HCT116 (cell line): Measurements from ENCODE around the gene OR10T2. TPM values are rescaled to one million over a fixed set of nuclear protein-coding genes. Genes with fewer than 3 reads are reported as not detected.

ENCODE experiments used
- ATAC-seq: fragments of 200-7000 bp; cut with Tn5 transposase; 2 replicates; pipeline ENCODE4 v1.9.1; 2020; ENCODE audit warnings: mild to moderate bottlenecking, moderate library complexity
- BruUV-seq: library from RNA; stranded (reverse); fragments of 400-500 nt; replicated peaks from 2 replicates; lab custom pipeline; 2021; lab: Mats Ljungman, UMichigan
- CTCF ChIA-PET: fragments of 300-600 bp; sonication (Branson Sonifier 250); formaldehyde crosslinking; loops from one replicate; lab custom pipeline; 2021; ENCODE audit warnings: antibody characterized with exemption; lab: Charles Lee
- POLR2A ChIA-PET: fragments of 300-600, 350-600 bp; sonication (Branson Sonifier 250); formaldehyde crosslinking; loops from one replicate; lab custom pipeline; 2021; ENCODE audit warnings: antibody characterized with exemption; lab: Charles Lee
- RAD21 ChIA-PET, 2 experiments: fragments of 300-600 bp; sonication (Branson Sonifier 250); formaldehyde crosslinking; loops; one replicate each; lab custom pipeline; 2023; ENCODE audit warnings: low total read pairs in 2 of 2; ENCODE audit not compliant: uncharacterized antibody in 2 of 2, unreplicated experiment in 2 of 2, low non-redundant PET in 1 of 2; lab: Charles Lee
- DNase-seq: peaks from one replicate; pipeline ENCODE4 v3.0.0-alpha.2; 2010; ENCODE audit warnings: low read depth, low spot score
- H2AFZ ChIP-seq: fragments of 200-600 bp; shearing (Covaris generic), sonication (generic); 2 replicates; pipeline ENCODE4 v1.6.1; 2017; ENCODE audit warnings: low read depth, mixed run types, mixed read lengths, antibody characterized with exemption, low read length; ENCODE audit not compliant: poor library complexity, severe bottlenecking
- H3K27ac ChIP-seq: 2 replicates; pipeline ENCODE4 v1.5.1; 2012; ENCODE audit warnings: low read depth, low read length
- H3K27me3 ChIP-seq: fragments of 200-600 bp; sonication (generic); 2 replicates; pipeline ENCODE4 v1.6.1; 2016; ENCODE audit warnings: mixed run types, low read length, mixed read lengths; ENCODE audit not compliant: insufficient read depth
- H3K36me3 ChIP-seq, 2 experiments: fragments of 200-500 bp in 1 of 2; fragments of 200-600 bp in 1 of 2; sonication (Bioruptor generic) in 1 of 2; sonication (generic) in 1 of 2; 2 replicates each; pipeline versions ENCODE4 v1.5.1 to v1.6.1; 2014 to 2016; ENCODE audit warnings: low read length in 2 of 2, inconsistent platforms in 1 of 2, mixed read lengths in 1 of 2, mixed run types in 1 of 2; ENCODE audit not compliant: insufficient read depth in 2 of 2, control insufficient read depth in 1 of 2
- H3K4me1 ChIP-seq, 2 experiments: fragments of 200-600 bp in 1 of 2; sonication (generic) in 1 of 2; 2 replicates each; pipeline versions ENCODE4 v1.5.1 to v1.6.1; 2012 to 2017; ENCODE audit warnings: low read length in 2 of 2, inconsistent platforms in 1 of 2, mild to moderate bottlenecking in 1 of 2, mixed read lengths in 1 of 2, mixed run types in 1 of 2, moderate library complexity in 1 of 2; ENCODE audit not compliant: insufficient read depth in 2 of 2, control insufficient read depth in 1 of 2
- H3K4me2 ChIP-seq: fragments of 200-600 bp; sonication (generic); 2 replicates; pipeline ENCODE4 v1.6.1; 2017; ENCODE audit warnings: mixed run types, low read length, mixed read lengths
- H3K4me3 ChIP-seq, 2 experiments: fragments of 200-600 bp in 1 of 2; sonication (generic) in 1 of 2; replicated peaks in 1 of 2; 2 replicates each; pipeline ENCODE4 v1.5.1; 2011 to 2016; ENCODE audit warnings: low read length in 2 of 2, control low read depth in 1 of 2, low read depth in 1 of 2, mild to moderate bottlenecking in 1 of 2, mixed read lengths in 1 of 2, mixed run types in 1 of 2
- H3K79me2 ChIP-seq: fragments of 200-600 bp; sonication (generic); 2 replicates; pipeline ENCODE4 v1.6.1; 2017; ENCODE audit warnings: mild to moderate bottlenecking, mixed run types, low read length, moderate library complexity, mixed read lengths; ENCODE audit not compliant: insufficient read depth
- H3K9ac ChIP-seq: fragments of 200-600 bp; sonication (generic); 2 replicates; pipeline ENCODE4 v1.6.1; 2016; ENCODE audit warnings: low read length, mixed read lengths
- H3K9me2 ChIP-seq: fragments of 200-600 bp; sonication (generic), shearing (Covaris generic); 2 replicates; pipeline ENCODE4 v1.6.1; 2017; ENCODE audit warnings: mixed run types, mild to moderate bottlenecking, moderate library complexity; ENCODE audit not compliant: insufficient read depth
- H3K9me3 ChIP-seq, 2 experiments: fragments of 200-500 bp in 1 of 2; fragments of 200-600 bp in 1 of 2; sonication (Bioruptor generic) in 1 of 2; sonication (generic) in 1 of 2; 2 replicates each; pipeline ENCODE4 v1.6.1; 2014 to 2017; ENCODE audit warnings: low read length in 2 of 2, mixed read lengths in 2 of 2, inconsistent platforms in 1 of 2, low read depth in 1 of 2, mild to moderate bottlenecking in 1 of 2, mixed run types in 1 of 2, moderate library complexity in 1 of 2; ENCODE audit not compliant: control insufficient read depth in 1 of 2, insufficient read depth in 1 of 2
- H4K20me1 ChIP-seq: fragments of 200-600 bp; sonication (generic), shearing (Covaris generic); 2 replicates; pipeline ENCODE4 v1.6.1; 2017; ENCODE audit warnings: mixed run types, mild to moderate bottlenecking, moderate library complexity; ENCODE audit not compliant: insufficient read depth
- CBX3 ChIP-seq: IDR thresholded peaks from 2 replicates; pipeline ENCODE4 v1.6.1; 2012; ENCODE audit warnings: low read depth
- CEBPB ChIP-seq: IDR thresholded peaks from 2 replicates; pipeline ENCODE4 v1.6.1; 2012; ENCODE audit warnings: low read depth
- EGR1 ChIP-seq: IDR thresholded peaks from 2 replicates; pipeline ENCODE4 v1.6.1; 2012; ENCODE audit warnings: low read depth
- ELF1 ChIP-seq: IDR thresholded peaks from 2 replicates; pipeline ENCODE4 v1.6.1; 2012; ENCODE audit warnings: low read depth, borderline replicate concordance
- EZH2 ChIP-seq: fragments of 200-600 bp; sonication (generic); IDR thresholded peaks from 2 replicates; pipeline ENCODE4 v1.6.1; 2017; ENCODE audit warnings: antibody characterized with exemption, mixed run types
- EZH2phosphoT487 ChIP-seq: fragments of 200-600 bp; IDR thresholded peaks from 2 replicates; pipeline ENCODE4 v1.6.1; 2018; ENCODE audit warnings: antibody characterized with exemption, borderline replicate concordance
- JUND ChIP-seq: IDR thresholded peaks from 2 replicates; pipeline ENCODE4 v1.6.1; 2012
- POLR2A ChIP-seq: IDR thresholded peaks from 2 replicates; pipeline ENCODE4 v1.7.0; 2011; ENCODE audit warnings: borderline replicate concordance; ENCODE audit not compliant: insufficient read depth, insufficient read length; ENCODE audit errors: extremely low read depth
- RAD21 ChIP-seq: IDR thresholded peaks from 2 replicates; pipeline ENCODE4 v1.6.1; 2012; ENCODE audit warnings: low read depth, mild to moderate bottlenecking
- SP1 ChIP-seq: IDR thresholded peaks from 2 replicates; pipeline ENCODE4 v1.6.1; 2012; ENCODE audit warnings: low read depth
- TCF7L2 ChIP-seq: IDR thresholded peaks from 2 replicates; pipeline ENCODE4 v1.7.0; 2011; ENCODE audit warnings: borderline replicate concordance, inconsistent platforms; ENCODE audit not compliant: insufficient read depth, insufficient read length; ENCODE audit errors: extremely low read depth
- YY1 ChIP-seq: IDR thresholded peaks from 2 replicates; pipeline ENCODE4 v1.6.1; 2011; ENCODE audit warnings: low read length, low read depth, moderate library complexity, mild to moderate bottlenecking; ENCODE audit not compliant: insufficient replicate concordance; ENCODE audit errors: extremely low read depth
- ZFX ChIP-seq: fragments of 450-650 bp; IDR thresholded peaks from 2 replicates; pipeline ENCODE4 v1.6.1; 2017
- ZNF274 ChIP-seq: fragments of 200-500 bp; sonication (Bioruptor generic); IDR thresholded peaks from 2 replicates; pipeline ENCODE4 v1.6.1; 2014; ENCODE audit warnings: mild to moderate bottlenecking, low read depth, low read length, inconsistent platforms
- intact Hi-C: fragments of 100-400 bp; cut with micrococcal nuclease; formaldehyde crosslinking; loops from 2 replicates; pipeline ENCODE4 v1.10.0; 2022
- total RNA-seq: library from RNA; stranded (reverse); gene quantifications from one replicate; pipeline ENCODE4 v1.2.1, GENCODE V29; 2021; ENCODE audit not compliant: unreplicated experiment
- TF ChIP-seq, protein P1 (sequence below): IDR thresholded peaks from 2 replicates; pipeline ENCODE4 v1.6.1; 2012
- TF ChIP-seq, protein P2 (sequence below): IDR thresholded peaks from 2 replicates; pipeline ENCODE4 v1.6.1; 2012
- TF ChIP-seq, protein P3 (sequence below): IDR thresholded peaks from 2 replicates; pipeline ENCODE4 v1.6.1; 2012; ENCODE audit warnings: low read depth

The OR10T2 gene
- total RNA-seq, 1 experiment from 2014 or later, result not detected

DNA sequence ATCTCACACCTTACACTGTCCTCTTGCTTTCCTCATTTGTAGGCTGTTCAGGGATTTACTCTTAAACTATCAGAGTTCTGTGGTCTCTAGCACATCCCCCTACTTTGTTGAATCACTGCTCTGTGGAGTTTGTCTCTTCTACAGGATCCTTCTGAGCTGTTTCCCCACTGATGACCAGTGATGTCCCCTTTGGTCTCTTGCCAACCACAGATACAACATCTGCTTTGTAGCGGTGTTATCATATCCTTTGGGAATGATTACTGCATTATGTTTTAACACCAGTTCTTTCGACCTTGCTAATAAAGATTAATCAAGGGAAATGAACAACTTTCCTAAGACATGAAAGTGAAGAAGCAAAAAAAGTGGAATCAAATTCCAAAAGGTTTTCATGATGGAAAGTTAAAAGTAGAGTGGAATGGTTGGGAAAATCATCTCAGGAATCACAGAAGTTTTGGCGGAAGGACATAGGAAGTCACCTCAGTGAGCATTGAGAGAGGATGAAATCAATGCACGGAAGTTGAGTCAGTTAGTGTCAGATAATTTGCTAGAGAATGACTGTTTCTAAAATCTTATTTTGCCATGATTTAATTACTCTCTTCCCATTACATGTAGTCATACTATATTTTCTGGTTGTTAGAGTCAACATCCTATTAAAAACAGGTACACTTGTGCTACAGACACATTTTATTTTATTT is 15.5 kb upstream of the OR10T2 start (continued):
- TF ChIP-seq, protein P1, sequence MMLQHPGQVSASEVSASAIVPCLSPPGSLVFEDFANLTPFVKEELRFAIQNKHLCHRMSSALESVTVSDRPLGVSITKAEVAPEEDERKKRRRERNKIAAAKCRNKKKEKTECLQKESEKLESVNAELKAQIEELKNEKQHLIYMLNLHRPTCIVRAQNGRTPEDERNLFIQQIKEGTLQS, result no peak
- TF ChIP-seq CBX3 (no peak), EGR1 (no peak), CEBPB (no peak)

DNA sequence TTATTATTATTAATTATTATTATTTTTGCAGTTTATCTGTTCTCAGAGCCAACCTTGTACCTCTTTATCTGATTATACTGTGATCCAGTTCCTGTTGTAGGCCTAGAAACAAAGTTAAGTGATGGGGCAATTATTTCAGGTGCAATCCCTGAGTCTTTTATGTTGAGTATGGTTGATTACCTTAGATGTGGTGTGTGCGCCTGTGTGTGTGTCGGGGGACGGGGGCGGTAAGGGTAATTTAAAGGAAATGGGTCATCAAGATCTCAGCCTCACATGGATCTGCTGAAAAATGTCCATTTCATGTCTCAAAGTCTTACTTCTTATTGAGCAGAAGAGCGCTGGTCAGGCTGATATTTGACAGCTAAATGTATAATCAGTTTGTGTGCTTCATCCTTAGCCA is 7.8 kb upstream of the OR10T2 start:
- TF ChIP-seq, protein P2, sequence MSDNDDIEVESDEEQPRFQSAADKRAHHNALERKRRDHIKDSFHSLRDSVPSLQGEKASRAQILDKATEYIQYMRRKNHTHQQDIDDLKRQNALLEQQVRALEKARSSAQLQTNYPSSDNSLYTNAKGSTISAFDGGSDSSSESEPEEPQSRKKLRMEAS, result no peak
- TF ChIP-seq ZNF274, result no peak
- TF ChIP-seq CBX3, result no peak
- no peak for TF ChIP-seq EZH2phosphoT487
- TF ChIP-seq, protein P3, sequence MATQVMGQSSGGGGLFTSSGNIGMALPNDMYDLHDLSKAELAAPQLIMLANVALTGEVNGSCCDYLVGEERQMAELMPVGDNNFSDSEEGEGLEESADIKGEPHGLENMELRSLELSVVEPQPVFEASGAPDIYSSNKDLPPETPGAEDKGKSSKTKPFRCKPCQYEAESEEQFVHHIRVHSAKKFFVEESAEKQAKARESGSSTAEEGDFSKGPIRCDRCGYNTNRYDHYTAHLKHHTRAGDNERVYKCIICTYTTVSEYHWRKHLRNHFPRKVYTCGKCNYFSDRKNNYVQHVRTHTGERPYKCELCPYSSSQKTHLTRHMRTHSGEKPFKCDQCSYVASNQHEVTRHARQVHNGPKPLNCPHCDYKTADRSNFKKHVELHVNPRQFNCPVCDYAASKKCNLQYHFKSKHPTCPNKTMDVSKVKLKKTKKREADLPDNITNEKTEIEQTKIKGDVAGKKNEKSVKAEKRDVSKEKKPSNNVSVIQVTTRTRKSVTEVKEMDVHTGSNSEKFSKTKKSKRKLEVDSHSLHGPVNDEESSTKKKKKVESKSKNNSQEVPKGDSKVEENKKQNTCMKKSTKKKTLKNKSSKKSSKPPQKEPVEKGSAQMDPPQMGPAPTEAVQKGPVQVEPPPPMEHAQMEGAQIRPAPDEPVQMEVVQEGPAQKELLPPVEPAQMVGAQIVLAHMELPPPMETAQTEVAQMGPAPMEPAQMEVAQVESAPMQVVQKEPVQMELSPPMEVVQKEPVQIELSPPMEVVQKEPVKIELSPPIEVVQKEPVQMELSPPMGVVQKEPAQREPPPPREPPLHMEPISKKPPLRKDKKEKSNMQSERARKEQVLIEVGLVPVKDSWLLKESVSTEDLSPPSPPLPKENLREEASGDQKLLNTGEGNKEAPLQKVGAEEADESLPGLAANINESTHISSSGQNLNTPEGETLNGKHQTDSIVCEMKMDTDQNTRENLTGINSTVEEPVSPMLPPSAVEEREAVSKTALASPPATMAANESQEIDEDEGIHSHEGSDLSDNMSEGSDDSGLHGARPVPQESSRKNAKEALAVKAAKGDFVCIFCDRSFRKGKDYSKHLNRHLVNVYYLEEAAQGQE, result no peak
- no peak for TF ChIP-seq EZH2
- TF ChIP-seq ELF1, result no peak
- no peak for TF ChIP-seq EGR1
- no peak for TF ChIP-seq POLR2A
- TF ChIP-seq SP1, result no peak
- no peak for TF ChIP-seq JUND
- no peak for TF ChIP-seq RAD21
- TF ChIP-seq, protein P1, result no peak
- no peak for TF ChIP-seq ZFX
- TF ChIP-seq TCF7L2, result no peak
- no peak for TF ChIP-seq YY1
- no peak for ATAC-seq
- Histone ChIP-seq H3K9me2 (no peaks in the 10 kb centered on the region), H3K4me1 (no peaks in the 10 kb centered on the region), H4K20me1 (no peaks in the 10 kb centered on the region), H3K27me3 (no peaks in the 10 kb centered on the region), H2AFZ (no peak overlapping the region), H3K27ac (no peak overlapping the region), H3K36me3 (no peaks in the 10 kb centered on the region), H3K4me3 (no peak overlapping the region), H3K4me2 (no peak overlapping the region), H3K9me3 (no peaks in the 10 kb centered on the region), H3K9ac (no peak overlapping the region), H3K79me2 (no peaks in the 10 kb centered on the region)
- DNase-seq, result no peak
- POLR2A ChIA-PET, result no interaction called here
- intact Hi-C loops, result no loop called here
- BruUV-seq, result no TSS peak
- CTCF ChIA-PET, result no interaction called here
- RAD21 ChIA-PET, result no interaction called here
